Measurements from ENCODE around the gene HNRNPA3.
"Not testable (repeated sequence)": the region's sequence is repeated elsewhere in the genome, so short reads cannot be mapped to it uniquely, and the experiment has no call there.

HNRNPA3 gene

DNA sequence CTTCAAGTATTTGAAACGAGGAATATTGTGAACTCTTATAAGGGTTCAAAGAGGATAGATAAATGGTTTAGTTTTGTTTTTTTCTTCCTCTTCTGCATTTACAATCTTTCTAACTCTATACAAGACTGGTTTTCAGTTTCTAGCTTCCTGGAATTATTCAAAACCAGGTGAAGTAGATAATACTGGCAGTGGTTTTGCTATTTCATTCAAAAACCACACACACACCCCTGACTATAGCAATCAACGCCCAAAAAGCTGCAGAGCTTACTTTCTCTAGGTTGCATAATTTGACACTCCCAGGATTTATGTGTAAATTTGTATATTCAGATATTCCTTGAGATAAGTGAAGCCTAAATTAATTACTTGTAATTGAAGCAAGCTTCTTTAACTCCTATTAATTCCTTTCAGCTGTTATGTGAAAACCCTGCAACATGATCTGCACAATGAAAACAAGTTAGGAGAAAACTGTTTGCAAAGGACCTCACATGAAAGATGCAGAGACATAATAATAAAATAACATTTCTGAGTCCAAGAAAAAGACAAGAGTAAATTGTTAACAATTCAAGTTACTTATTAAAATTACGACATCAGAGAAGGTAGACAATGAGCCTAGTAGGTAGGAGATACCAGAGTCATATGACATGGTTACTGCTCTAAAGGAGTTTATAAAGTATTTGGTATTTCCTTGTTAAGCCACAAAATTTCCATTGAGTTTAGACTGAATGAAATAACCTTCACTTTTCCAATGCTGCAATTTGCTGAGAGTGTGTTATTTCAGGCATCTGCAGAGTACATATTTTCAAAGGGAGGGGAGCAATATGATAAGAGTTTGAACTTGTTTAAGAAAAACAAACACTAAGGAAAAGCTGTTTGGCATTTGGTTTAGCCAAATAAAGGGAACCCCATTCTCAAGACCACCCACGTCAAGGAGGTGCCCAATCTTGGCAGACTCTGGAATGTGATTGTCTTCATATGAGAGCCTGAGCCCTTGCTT lies 53.5 kb downstream of the HNRNPA3 start:
- Mint-ChIP-seq H3K36me3 (ENCODE audit: low read depth) (no peaks in the 10 kb centered on the region), H3K27me3 (ENCODE audit: low read depth) (no peaks in the 10 kb centered on the region), H3K27ac (peak overlapping the region; percentile 99 to 100 (median 100)), H3K4me1 (peaks cover 54% of the 10 kb centered on the region), H3K4me3 (peak overlapping the region; percentile 95 to 98 (median 96)), H3K9me3 (no peaks in the 10 kb centered on the region)
- TF ChIP-seq, protein P1, sequence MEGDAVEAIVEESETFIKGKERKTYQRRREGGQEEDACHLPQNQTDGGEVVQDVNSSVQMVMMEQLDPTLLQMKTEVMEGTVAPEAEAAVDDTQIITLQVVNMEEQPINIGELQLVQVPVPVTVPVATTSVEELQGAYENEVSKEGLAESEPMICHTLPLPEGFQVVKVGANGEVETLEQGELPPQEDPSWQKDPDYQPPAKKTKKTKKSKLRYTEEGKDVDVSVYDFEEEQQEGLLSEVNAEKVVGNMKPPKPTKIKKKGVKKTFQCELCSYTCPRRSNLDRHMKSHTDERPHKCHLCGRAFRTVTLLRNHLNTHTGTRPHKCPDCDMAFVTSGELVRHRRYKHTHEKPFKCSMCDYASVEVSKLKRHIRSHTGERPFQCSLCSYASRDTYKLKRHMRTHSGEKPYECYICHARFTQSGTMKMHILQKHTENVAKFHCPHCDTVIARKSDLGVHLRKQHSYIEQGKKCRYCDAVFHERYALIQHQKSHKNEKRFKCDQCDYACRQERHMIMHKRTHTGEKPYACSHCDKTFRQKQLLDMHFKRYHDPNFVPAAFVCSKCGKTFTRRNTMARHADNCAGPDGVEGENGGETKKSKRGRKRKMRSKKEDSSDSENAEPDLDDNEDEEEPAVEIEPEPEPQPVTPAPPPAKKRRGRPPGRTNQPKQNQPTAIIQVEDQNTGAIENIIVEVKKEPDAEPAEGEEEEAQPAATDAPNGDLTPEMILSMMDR (IDR thresholded peaks at IDR 0.05; ENCODE audit: unreplicated experiment in 3 of 3), result no peak

DNA sequence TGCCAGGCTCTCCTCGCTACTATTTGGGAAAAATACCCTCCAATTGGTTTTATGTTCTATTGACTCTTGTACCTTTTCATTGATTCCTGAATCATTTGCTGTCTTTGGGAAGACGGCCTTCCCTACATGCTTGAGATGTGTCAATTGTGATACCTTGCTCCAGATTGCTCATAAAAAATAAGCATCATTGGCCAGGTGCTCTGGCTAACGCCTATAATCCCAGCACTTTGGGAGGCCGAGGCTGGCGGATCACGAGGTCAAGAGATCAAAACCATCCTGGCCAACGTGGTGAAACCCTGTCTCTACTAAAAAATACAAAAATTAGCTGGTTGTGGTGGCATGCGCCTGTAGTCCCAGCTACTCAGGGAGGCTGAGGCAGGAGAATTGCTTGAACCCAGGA lies 54.4 kb downstream of the HNRNPA3 start:
- Mint-ChIP-seq H3K27ac (peak overlapping the region; percentile 99 to 100 (median 100)), H3K4me1 (peaks cover 46% of the 10 kb centered on the region), H3K4me3 (peak overlapping the region; percentile 53 to 98 (median 95))
- H3K27me3 Mint-ChIP-seq (ENCODE audit: low read depth); H3K36me3 Mint-ChIP-seq (ENCODE audit: low read depth); H3K9me3 Mint-ChIP-seq: not testable (repeated sequence)

DNA sequence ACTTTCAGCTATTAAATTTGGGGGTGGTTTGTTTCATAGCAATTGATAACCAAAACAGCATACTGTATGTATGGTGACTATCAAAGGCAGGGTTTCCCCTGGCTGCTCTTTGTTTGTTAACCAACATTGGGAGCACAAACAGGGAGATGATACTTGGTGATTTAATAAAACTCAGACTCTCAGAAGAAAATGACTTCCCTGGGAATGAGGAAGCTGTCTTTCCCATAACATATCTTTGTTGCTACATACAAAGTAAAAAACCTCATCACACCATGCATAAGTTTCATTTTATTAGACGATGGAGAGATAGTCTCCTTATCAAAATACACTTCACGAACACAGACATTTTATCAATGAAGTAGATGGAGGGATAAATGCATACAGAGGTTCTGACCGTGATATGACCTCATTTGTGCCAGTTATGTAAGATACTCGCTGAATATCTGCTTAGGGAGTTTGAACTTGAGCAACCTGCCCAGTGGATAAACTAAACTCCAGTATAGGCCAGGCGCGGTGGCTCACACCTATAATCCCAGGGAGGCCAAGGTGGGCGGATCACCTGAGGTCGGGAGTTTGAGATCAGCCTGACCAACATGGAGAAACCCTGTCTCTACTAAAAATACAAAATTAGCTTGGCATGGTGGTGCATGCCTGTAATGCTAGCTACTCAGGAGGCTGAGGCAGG lies 55.7 kb downstream of the HNRNPA3 start:
- peak overlapping the region in 2 of 3 experiments; percentile 45 to 100 for H3K27ac Mint-ChIP-seq
- no peaks in the 10 kb centered on the region for H3K9me3 Mint-ChIP-seq
- peak overlapping the region in 1 of 3 experiments; percentile 26 for H3K4me3 Mint-ChIP-seq
- no peaks in the 10 kb centered on the region for H3K36me3 Mint-ChIP-seq (ENCODE audit: low read depth)
- TF ChIP-seq, protein P1 (IDR thresholded peaks at IDR 0.05; ENCODE audit: unreplicated experiment in 3 of 3), result no peak
- peaks cover 47% of the 10 kb centered on the region for H3K4me1 Mint-ChIP-seq
- no peaks in the 10 kb centered on the region for H3K27me3 Mint-ChIP-seq (ENCODE audit: low read depth)

DNA sequence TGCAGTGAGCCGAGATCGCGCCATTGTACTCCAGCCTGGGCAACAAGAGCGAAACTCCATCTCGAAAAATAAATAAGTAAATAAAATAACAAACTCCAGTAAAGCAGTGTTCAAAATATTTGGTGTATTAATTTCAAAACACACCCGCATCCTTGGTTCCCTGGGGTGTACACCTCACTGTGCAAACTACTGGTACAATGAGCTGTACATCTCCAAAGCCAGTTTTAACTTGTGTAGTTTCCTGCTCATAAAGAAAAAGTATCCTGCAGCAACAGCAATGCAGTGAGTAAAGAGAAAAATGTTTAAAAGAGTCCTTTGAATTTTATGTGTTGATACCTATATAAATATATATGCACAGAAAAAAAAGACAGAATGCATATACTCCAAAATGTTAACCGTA lies 56.3 kb downstream of the HNRNPA3 start:
- no peaks in the 10 kb centered on the region for H3K27me3 Mint-ChIP-seq (ENCODE audit: low read depth)
- TF ChIP-seq, protein P1 (IDR thresholded peaks at IDR 0.05; ENCODE audit: unreplicated experiment in 3 of 3), result no peak

DNA sequence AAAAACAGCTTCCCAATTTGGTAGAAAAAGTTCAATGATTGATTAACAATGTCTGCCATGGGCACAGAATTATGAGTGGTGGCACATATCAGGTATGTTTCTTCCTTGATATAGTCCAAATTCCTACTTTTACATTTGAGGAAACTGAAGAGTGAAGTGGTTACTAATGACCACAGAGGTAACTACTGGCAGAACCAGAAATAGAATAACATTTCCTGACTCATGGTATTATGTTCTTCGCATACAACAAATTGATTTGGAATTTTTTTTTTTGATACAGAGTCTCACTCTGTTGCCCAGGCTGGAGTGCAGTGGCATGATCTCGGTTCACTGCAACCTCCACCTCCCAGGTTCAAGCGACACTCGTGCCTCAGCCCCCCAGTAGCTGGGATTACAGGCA lies 57.9 kb downstream of the HNRNPA3 start:
- H3K36me3 Mint-ChIP-seq (ENCODE audit: low read depth), result no peaks in the 10 kb centered on the region
- H3K4me3 Mint-ChIP-seq, result no peak overlapping the region
- no peaks in the 10 kb centered on the region for H3K27me3 Mint-ChIP-seq (ENCODE audit: low read depth)
- no peak overlapping the region for H3K27ac Mint-ChIP-seq
- H3K9me3 Mint-ChIP-seq, result no peaks in the 10 kb centered on the region
- H3K4me1 Mint-ChIP-seq, result peaks cover 57% of the 10 kb centered on the region
- TF ChIP-seq, protein P1 (IDR thresholded peaks at IDR 0.05; ENCODE audit: unreplicated experiment in 3 of 3), result no peak

More for the DNA sequence above, 56.3 kb downstream of the HNRNPA3 start:
- no peak overlapping the region for H3K27ac Mint-ChIP-seq
- peaks cover 52% of the 10 kb centered on the region for H3K4me1 Mint-ChIP-seq
- H3K9me3 Mint-ChIP-seq, result no peaks in the 10 kb centered on the region
- no peak overlapping the region for H3K4me3 Mint-ChIP-seq
- no peaks in the 10 kb centered on the region for H3K36me3 Mint-ChIP-seq (ENCODE audit: low read depth)

DNA sequence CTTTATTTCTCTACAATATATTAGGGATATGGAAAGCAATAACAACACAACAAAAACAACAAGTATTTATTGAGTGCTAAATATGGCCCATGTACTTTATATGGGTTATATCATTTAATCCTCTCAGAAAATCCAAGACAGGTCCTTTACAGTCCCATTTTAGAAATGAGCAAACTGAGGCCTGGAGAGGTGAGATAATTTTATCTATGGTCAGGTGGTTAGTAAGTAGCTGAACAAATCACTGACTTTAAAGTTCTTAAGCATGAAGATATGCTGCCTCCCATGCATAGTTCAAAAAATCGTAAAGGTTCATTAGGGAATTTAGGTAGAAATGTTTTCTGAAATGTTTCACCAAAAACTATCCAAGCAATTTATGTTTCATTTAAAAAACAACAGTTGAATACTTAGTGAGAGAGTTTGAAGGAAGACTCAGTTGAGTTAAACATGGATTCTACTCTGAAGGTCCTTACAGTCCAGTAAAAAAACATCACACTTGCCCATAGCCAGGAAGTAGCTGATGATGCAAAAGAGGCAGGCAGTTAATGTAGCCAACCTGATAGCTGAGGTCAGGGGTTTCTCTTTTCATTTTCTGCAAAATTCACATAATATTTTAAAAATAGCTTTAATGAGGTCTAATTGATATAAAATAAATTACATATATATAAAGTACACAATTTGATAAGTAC lies 59.5 kb downstream of the HNRNPA3 start:
- peak overlapping the region in 1 of 3 experiments; percentile 31 for H3K27ac Mint-ChIP-seq
- H3K9me3 Mint-ChIP-seq, result no peaks in the 10 kb centered on the region
- H3K4me3 Mint-ChIP-seq, result no peak overlapping the region
- no peaks in the 10 kb centered on the region for H3K36me3 Mint-ChIP-seq (ENCODE audit: low read depth)
- TF ChIP-seq, protein P1 (IDR thresholded peaks at IDR 0.05; ENCODE audit: unreplicated experiment in 3 of 3), result no peak
- peaks cover 48% of the 10 kb centered on the region for H3K4me1 Mint-ChIP-seq
- H3K27me3 Mint-ChIP-seq (ENCODE audit: low read depth), result no peaks in the 10 kb centered on the region
